Measurements from ENCODE around the gene OR10K2. TPM values are rescaled to one million over a fixed set of nuclear protein-coding genes. Genes with fewer than 3 reads are reported as not detected.
"Not testable (repeated sequence)": the region's sequence is repeated elsewhere in the genome, so short reads cannot be mapped to it uniquely, and the experiment has no call there.

The OR10K2 gene
- total RNA-seq, 4 donors from 2014 or later, result not detected

DNA sequence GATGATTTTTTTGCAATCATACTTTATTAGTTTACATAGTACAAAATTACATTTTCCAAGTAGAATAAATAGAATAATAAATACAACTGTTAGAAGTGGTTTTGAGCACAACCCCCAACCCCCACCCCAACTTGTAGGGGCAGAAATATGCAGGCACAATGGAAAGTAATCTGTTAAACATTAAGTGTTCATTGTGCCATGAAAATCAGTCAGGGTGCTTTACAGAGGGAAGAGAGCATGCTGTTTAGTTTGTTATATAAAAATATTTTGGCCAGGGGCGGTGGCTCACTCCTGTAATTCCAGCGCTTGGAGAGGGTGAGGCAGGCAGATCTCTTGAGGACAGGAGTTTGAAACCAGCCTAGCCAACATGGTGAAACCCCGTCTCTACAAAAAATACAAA, 29.4 kb downstream of the OR10K2 start:
- Histone ChIP-seq H3K27ac (no peak overlapping the region), H3K4me3 (no peak overlapping the region), H3K27me3 (no peaks in the 10 kb centered on the region), H3K4me1 (no peaks in the 10 kb centered on the region), H3K36me3 (no peaks in the 10 kb centered on the region), H3K9me3 (no peaks in the 10 kb centered on the region)
- DNase-seq, result no peak
- intact Hi-C loops (cut with DNase I; ENCODE audit: low total_unique reads), result no loop called here
- TF ChIP-seq POLR2A (IDR thresholded peaks at IDR 0.05), result no peak
- TF ChIP-seq CTCF (IDR thresholded peaks at IDR 0.05), result no peak

GRCh38 chr1:158393476-158393875, 32.6 kb downstream of the OR10K2 start:
- H3K4me3 ChIP-seq, result no peak overlapping the region
- DNase-seq, result no peak
- no peaks in the 10 kb centered on the region for H3K4me1 ChIP-seq
- no peaks in the 10 kb centered on the region for H3K36me3 ChIP-seq
- no peak for TF ChIP-seq POLR2A (IDR thresholded peaks at IDR 0.05)
- TF ChIP-seq CTCF (IDR thresholded peaks at IDR 0.05), result no peak
- no peak overlapping the region for H3K27ac ChIP-seq
- intact Hi-C loops (cut with DNase I; ENCODE audit: low total_unique reads), result no loop called here
- no peaks in the 10 kb centered on the region for H3K9me3 ChIP-seq
- H3K27me3 ChIP-seq, result no peaks in the 10 kb centered on the region

GRCh38 chr1:158391099-158391498, 34.9 kb downstream of the OR10K2 start:
- no peaks in the 10 kb centered on the region for H3K9me3 ChIP-seq
- H3K27me3 ChIP-seq, result no peaks in the 10 kb centered on the region
- no peak for TF ChIP-seq POLR2A (IDR thresholded peaks at IDR 0.05)
- H3K36me3 ChIP-seq, result no peaks in the 10 kb centered on the region
- no peaks in the 10 kb centered on the region for H3K4me1 ChIP-seq
- no peak overlapping the region for H3K4me3 ChIP-seq
- no peak overlapping the region for H3K27ac ChIP-seq
- no peak for DNase-seq
- intact Hi-C loops (cut with DNase I; ENCODE audit: low total_unique reads), result no loop called here

DNA sequence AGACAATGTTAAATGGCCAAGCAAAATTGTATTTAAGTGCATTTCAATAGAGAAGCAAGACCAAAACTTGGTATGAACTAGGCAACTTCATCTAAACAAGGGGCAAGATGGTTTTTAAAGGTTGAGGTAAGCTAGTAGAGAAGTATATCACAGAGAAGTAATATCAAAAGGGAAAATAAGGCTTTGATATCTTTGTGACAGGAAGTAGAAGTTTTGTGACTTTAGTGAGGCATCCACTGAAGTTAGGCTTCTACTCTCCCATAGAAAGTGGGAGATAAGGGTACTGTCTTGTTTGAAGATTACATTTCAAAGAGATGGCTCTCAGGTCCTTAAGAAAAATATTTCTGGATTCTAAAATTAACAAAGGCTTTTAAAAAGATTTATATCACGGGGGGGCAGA, 35.7 kb downstream of the OR10K2 start:
- Histone ChIP-seq H3K4me3 (no peak overlapping the region), H3K27me3 (no peaks in the 10 kb centered on the region), H3K9me3 (no peaks in the 10 kb centered on the region), H3K36me3 (no peaks in the 10 kb centered on the region), H3K4me1 (no peaks in the 10 kb centered on the region), H3K27ac (no peak overlapping the region)
- TF ChIP-seq CTCF (IDR thresholded peaks at IDR 0.05), result no peak
- TF ChIP-seq POLR2A (IDR thresholded peaks at IDR 0.05), result no peak
- no peak for DNase-seq
- intact Hi-C loops (cut with DNase I; ENCODE audit: low total_unique reads), result no loop called here

DNA sequence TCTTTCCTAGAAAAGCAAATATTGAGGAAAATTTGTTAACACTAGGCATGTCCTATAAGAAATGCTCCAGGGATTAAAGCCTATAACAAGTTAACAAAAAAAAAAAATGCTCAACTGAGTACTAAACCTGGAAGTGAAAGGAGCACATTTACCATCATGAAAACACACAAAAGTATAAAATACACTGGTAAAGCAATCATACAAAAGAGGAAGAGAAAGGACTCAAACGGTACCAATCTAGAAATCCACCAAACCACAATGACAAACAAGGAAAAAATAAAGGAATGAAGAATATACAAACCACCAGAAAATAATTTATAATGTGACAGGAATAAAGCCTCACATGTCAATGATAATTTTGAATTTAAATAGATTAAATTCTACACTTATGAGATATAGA, 51.2 kb downstream of the OR10K2 start:
- intact Hi-C loops (cut with DNase I; ENCODE audit: low total_unique reads), result no loop called here
- H3K4me3 ChIP-seq, result no peak overlapping the region
- no peak for DNase-seq
- no peaks in the 10 kb centered on the region for H3K9me3 ChIP-seq
- H3K36me3 ChIP-seq, result no peaks in the 10 kb centered on the region
- H3K4me1 ChIP-seq, result no peaks in the 10 kb centered on the region
- no peaks in the 10 kb centered on the region for H3K27me3 ChIP-seq
- no peak overlapping the region for H3K27ac ChIP-seq
- TF ChIP-seq CTCF (IDR thresholded peaks at IDR 0.05) (no peak), POLR2A (IDR thresholded peaks at IDR 0.05) (no peak)

DNA sequence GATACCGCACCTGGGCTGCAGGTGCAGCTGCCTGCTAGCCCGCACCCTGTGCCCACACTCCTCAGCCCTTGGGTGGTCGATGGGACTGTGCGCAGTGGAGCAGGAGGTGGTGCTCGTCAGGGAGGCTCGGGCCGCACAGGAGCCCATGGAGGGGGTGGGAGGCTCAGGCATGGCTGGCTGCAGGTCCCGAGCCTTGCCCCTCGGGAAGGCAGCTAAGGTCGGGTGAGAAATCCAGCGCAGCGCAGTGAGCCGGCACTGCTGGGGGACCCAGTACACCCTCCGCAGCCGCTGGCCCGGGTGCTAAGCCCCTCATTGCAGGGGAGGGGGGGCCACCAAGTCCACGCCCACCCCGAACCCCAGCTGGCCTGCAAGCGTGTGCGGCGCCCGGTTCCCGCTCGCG, 51.9 kb downstream of the OR10K2 start:
- H3K36me3 ChIP-seq; H3K4me1 ChIP-seq; H3K9me3 ChIP-seq; H3K27ac ChIP-seq; intact Hi-C loops (cut with DNase I; ENCODE audit: low total_unique reads); H3K27me3 ChIP-seq; DNase-seq; H3K4me3 ChIP-seq: not testable (repeated sequence)

All from uterus (tissue), 4 donors.